IMR-90 (cell line): Measurements from ENCODE around the gene PDZRN3. TPM values are rescaled to one million over a fixed set of nuclear protein-coding genes. Genes with fewer than 3 reads are reported as not detected.

Experiments used
- ATAC-seq: fragments of 200-7000 bp; cut with Tn5 transposase; 2 replicates; pipeline ENCODE4 v1.9.1; 2020; ENCODE audit warnings: low read depth, mild to moderate bottlenecking, moderate library complexity
- BruUV-seq: library from RNA; stranded (reverse); fragments of 400-500 nt; replicated peaks from 2 replicates; lab custom pipeline; 2021; lab: Mats Ljungman, UMichigan
- CTCF ChIA-PET: fragments of 300-600 bp; formaldehyde crosslinking; extraction: SDS; loops from one replicate; lab custom pipeline; 2021; ENCODE audit warnings: antibody characterized with exemption; lab: Yijun Ruan, JAX
- POLR2A ChIA-PET: fragments of 300-600 bp; sonication (Branson Sonifier 250); formaldehyde crosslinking; loops from one replicate; lab custom pipeline; 2022; ENCODE audit warnings: antibody characterized with exemption; ENCODE audit not compliant: unreplicated experiment; lab: Charles Lee
- DNase-seq: peaks from one replicate; pipeline ENCODE4 v3.0.0; 2013
- H2AFZ ChIP-seq: replicated peaks from 2 replicates; pipeline ENCODE3; 2013; ENCODE audit warnings: low read length, mild to moderate bottlenecking; ENCODE audit not compliant: poor library complexity
- H2AK5ac ChIP-seq: 2 replicates; pipeline ENCODE4 v1.6.1; 2013; ENCODE audit warnings: low read depth, low read length, inconsistent platforms
- H2AK9ac ChIP-seq: replicated peaks from 2 replicates; pipeline ENCODE3; 2013; ENCODE audit warnings: mild to moderate bottlenecking, low read depth, low read length, moderate library complexity; ENCODE audit not compliant: poor library complexity
- H2BK120ac ChIP-seq: 2 replicates; pipeline ENCODE4 v1.6.1; 2013; ENCODE audit warnings: low read depth, low read length, inconsistent platforms
- H2BK15ac ChIP-seq: 3 replicates; pipeline ENCODE4 v1.6.1; 2013; ENCODE audit warnings: low read depth, low read length, inconsistent platforms
- H2BK20ac ChIP-seq: 2 replicates; pipeline ENCODE4 v1.6.1; 2013; ENCODE audit warnings: low read depth, mild to moderate bottlenecking, inconsistent platforms, low read length, moderate library complexity
- H2BK5ac ChIP-seq: 2 replicates; pipeline ENCODE4 v1.6.1; 2013; ENCODE audit warnings: mild to moderate bottlenecking, low read depth, low read length, inconsistent platforms; ENCODE audit not compliant: poor library complexity, severe bottlenecking
- H3K14ac ChIP-seq: replicated peaks from 2 replicates; pipeline ENCODE4 v1.6.1; 2013; ENCODE audit warnings: low read depth, low read length, inconsistent platforms
- H3K18ac ChIP-seq: 2 replicates; pipeline ENCODE4 v1.6.1; 2013; ENCODE audit warnings: low read depth, low read length, control low read depth
- H3K23ac ChIP-seq: 2 replicates; pipeline ENCODE4 v1.6.1; 2013; ENCODE audit warnings: low read depth, low read length, inconsistent platforms
- H3K27ac ChIP-seq: 2 replicates; pipeline ENCODE4 v1.5.1; 2013; ENCODE audit warnings: mild to moderate bottlenecking, control low read depth, low read length; ENCODE audit not compliant: insufficient read depth
- H3K27me3 ChIP-seq: 2 replicates; pipeline ENCODE4 v1.6.1; 2013; ENCODE audit warnings: low read length; ENCODE audit not compliant: control insufficient read depth, insufficient read depth
- H3K36me3 ChIP-seq: 2 replicates; pipeline ENCODE4 v1.6.1; 2013; ENCODE audit warnings: low read length, mixed read lengths; ENCODE audit not compliant: control insufficient read depth, insufficient read depth
- H3K4ac ChIP-seq: 2 replicates; pipeline ENCODE4 v1.6.1; 2013; ENCODE audit warnings: low read depth, low read length, inconsistent platforms
- H3K4me1 ChIP-seq: 2 replicates; pipeline ENCODE4 v1.6.1; 2013; ENCODE audit warnings: low read length, mixed read lengths; ENCODE audit not compliant: control insufficient read depth, insufficient read depth
- H3K4me2 ChIP-seq: 2 replicates; pipeline ENCODE4 v1.6.1; 2013; ENCODE audit warnings: low read depth, mild to moderate bottlenecking, control low read depth, low read length, moderate library complexity
- H3K4me3 ChIP-seq: 2 replicates; pipeline ENCODE4 v1.5.1; 2013; ENCODE audit warnings: low read depth, mild to moderate bottlenecking, control low read depth, low read length, moderate library complexity; ENCODE audit not compliant: insufficient read depth
- H3K56ac ChIP-seq: 2 replicates; pipeline ENCODE4 v1.6.1; 2013; ENCODE audit warnings: low read length, inconsistent platforms; ENCODE audit not compliant: insufficient read depth; ENCODE audit errors: extremely low read depth
- H3K79me1 ChIP-seq, 2 experiments: 2 replicates each; pipeline ENCODE4 v1.6.1; 2013; ENCODE audit warnings: low read length in 2 of 2, inconsistent platforms in 1 of 2, low read depth in 1 of 2
- H3K9ac ChIP-seq: 2 replicates; pipeline ENCODE4 v1.6.1; 2013; ENCODE audit warnings: low read depth, low read length, control low read depth
- H3K9me1 ChIP-seq: 2 replicates; pipeline ENCODE4 v1.6.1; 2013; ENCODE audit warnings: low read length, inconsistent platforms; ENCODE audit not compliant: insufficient read depth
- H3K9me3 ChIP-seq: 2 replicates; pipeline ENCODE4 v1.6.1; 2013; ENCODE audit warnings: low read length; ENCODE audit not compliant: control insufficient read depth, insufficient read depth
- H4K20me1 ChIP-seq: 2 replicates; pipeline ENCODE4 v1.6.1; 2013; ENCODE audit warnings: low read length, inconsistent platforms; ENCODE audit not compliant: insufficient read depth
- H4K5ac ChIP-seq: 2 replicates; pipeline ENCODE4 v1.6.1; 2013; ENCODE audit warnings: mild to moderate bottlenecking, low read depth, low read length, control low read depth
- H4K8ac ChIP-seq, 2 experiments: 2 replicates each; pipeline ENCODE4 v1.6.1; 2013; ENCODE audit warnings: low read depth in 2 of 2, low read length in 2 of 2, control low read depth in 1 of 2, inconsistent platforms in 1 of 2
- H4K91ac ChIP-seq: 2 replicates; pipeline ENCODE4 v1.6.1; 2013; ENCODE audit warnings: low read depth, low read length, inconsistent platforms; ENCODE audit not compliant: insufficient read depth
- BHLHE40 ChIP-seq: fragments of 150-350 bp; IDR thresholded peaks from 2 replicates; pipeline ENCODE4 v1.6.1; 2016; ENCODE audit warnings: mild to moderate bottlenecking, low read depth, low read length
- CEBPB ChIP-seq: IDR thresholded peaks from 2 replicates; pipeline ENCODE4 v1.6.1; 2012; ENCODE audit warnings: low read depth, low read length, improper control_type of control experiment
- CHD1 ChIP-seq: IDR thresholded peaks from 2 replicates; pipeline ENCODE4 v1.6.1; 2012; ENCODE audit warnings: low read depth, low read length, improper control_type of control experiment
- FOS ChIP-seq: fragments of 150-350 bp; IDR thresholded peaks from 2 replicates; pipeline ENCODE4 v1.6.1; 2016; ENCODE audit warnings: low read depth, low read length
- MAFK ChIP-seq: IDR thresholded peaks from 2 replicates; pipeline ENCODE4 v1.6.1; 2012; ENCODE audit warnings: low read depth, low read length, improper control_type of control experiment
- MAZ ChIP-seq: IDR thresholded peaks from 2 replicates; pipeline ENCODE4 v1.6.1; 2012; ENCODE audit warnings: low read depth, mild to moderate bottlenecking, low read length, improper control_type of control experiment, moderate library complexity, borderline replicate concordance
- MXI1 ChIP-seq: IDR thresholded peaks from 2 replicates; pipeline ENCODE4 v1.6.1; 2012; ENCODE audit warnings: low read depth, mild to moderate bottlenecking, low read length, moderate library complexity, borderline replicate concordance
- NFE2L2 ChIP-seq: fragments of 150-350 bp; IDR thresholded peaks from 2 replicates; pipeline ENCODE4 v1.6.1; 2016; ENCODE audit warnings: low read depth, mild to moderate bottlenecking, low read length
- POLR2A ChIP-seq: IDR thresholded peaks from 2 replicates; pipeline ENCODE4 v1.6.1; 2012; ENCODE audit warnings: mild to moderate bottlenecking, low read depth, low read length
- RAD21 ChIP-seq: IDR thresholded peaks from 2 replicates; pipeline ENCODE4 v1.6.1; 2012; ENCODE audit warnings: low read length, improper control_type of control experiment
- RCOR1 ChIP-seq: IDR thresholded peaks from 2 replicates; pipeline ENCODE4 v1.6.1; 2012; ENCODE audit warnings: mild to moderate bottlenecking, low read length, improper control_type of control experiment; ENCODE audit not compliant: insufficient replicate concordance
- RFX5 ChIP-seq: IDR thresholded peaks from 2 replicates; pipeline ENCODE4 v1.8.0; 2012; ENCODE audit warnings: low read depth, mild to moderate bottlenecking, low read length, moderate library complexity
- SMC3 ChIP-seq: fragments of 150-350 bp; IDR thresholded peaks from 2 replicates; pipeline ENCODE4 v1.6.1; 2016; ENCODE audit warnings: low read depth, mild to moderate bottlenecking, antibody characterized with exemption, low read length, moderate library complexity
- WGBS, 2 experiments: methylation state at CpG; one replicate each; pipeline versions ENCODE4 v1.1.5 to v1.1.7; 2013; ENCODE audit warnings: missing lambda C conversion rate in 2 of 2; ENCODE audit not compliant: insufficient read length in 1 of 2; ENCODE audit errors: extremely low coverage in 2 of 2; 5-methylcytosine and 5-hydroxymethylcytosine counted together
- dilution Hi-C: fragments of 300-500 bp; cut with HindIII; formaldehyde crosslinking; loops from one replicate; pipeline ENCODE4 v1.14.3; 2018; ENCODE audit warnings: low sequenced_read_pairs; ENCODE audit not compliant: unreplicated experiment
- in situ Hi-C: fragments of 300-500 bp; cut with MboI; formaldehyde crosslinking; loops from 3 replicates; pipeline ENCODE4 v1.14.3; 2019; ENCODE audit warnings: low sequenced_read_pairs, inconsistent platforms, mixed read lengths
- intact Hi-C: fragments of 100-400 bp; cut with micrococcal nuclease; formaldehyde crosslinking; loops from 2 replicates; pipeline ENCODE4 v1.10.0; 2022
- polyA plus RNA-seq, 3 experiments: library from polyadenylated mRNA; depleted of rRNA; stranded (reverse); fragments of >200 nt; gene quantifications; 2 replicates each; pipeline ENCODE4 v1.2.3, GENCODE V29; 2012; ENCODE audit warnings: low replicate concordance in 1 of 3
- total RNA-seq: library from RNA; depleted of rRNA; stranded (reverse); fragments of >200 nt; gene quantifications from 2 replicates; pipeline ENCODE4 v1.2.3, GENCODE V29; 2012
- TF ChIP-seq, protein P1 (sequence below): conservative IDR thresholded peaks from 2 replicates; pipeline ENCODE4 v1.5.1; 2012; ENCODE audit warnings: mild to moderate bottlenecking, low read depth, low read length, improper control_type of control experiment
- TF ChIP-seq, protein P2 (sequence below): fragments of 150-350 bp; IDR thresholded peaks from 2 replicates; pipeline ENCODE4 v1.6.1; 2017; ENCODE audit warnings: mild to moderate bottlenecking, antibody characterized with exemption, low read length, low read depth
- TF ChIP-seq, protein P3 (sequence below): fragments of 150-350 bp; IDR thresholded peaks from 2 replicates; pipeline ENCODE4 v1.6.1; 2016; ENCODE audit warnings: low read depth, mild to moderate bottlenecking, low read length, moderate library complexity, borderline replicate concordance

The PDZRN3 gene
- total and polyA plus RNA-seq, 2 of the 4 experiments (the other 2 are of a cell fraction) = 9.4 to 17.0 TPM

DNA sequence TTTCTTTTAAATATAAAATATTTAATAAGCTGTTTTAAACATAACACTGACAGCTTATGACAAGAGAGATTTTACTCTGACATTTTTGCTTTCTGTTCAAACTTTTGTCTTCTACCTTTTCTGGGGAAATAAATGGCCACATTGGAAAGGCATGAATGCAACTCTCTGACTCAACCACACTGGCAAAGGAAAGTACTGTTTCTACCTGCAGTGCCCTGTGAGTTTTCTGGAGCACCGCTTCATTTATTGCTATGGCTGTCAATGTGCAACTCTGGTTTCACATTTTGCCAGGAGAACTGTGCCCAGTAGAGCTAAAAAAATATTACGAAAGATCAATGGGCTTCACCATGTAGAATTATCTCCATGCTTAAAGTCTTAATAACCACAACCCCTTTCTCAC is 15.1 kb downstream of the PDZRN3 start:
- Histone ChIP-seq H3K9me1 (no peaks in the 10 kb centered on the region; the same call in 1 of the 2 replicates), H2AFZ (no peak overlapping the region), H3K4ac (no peak overlapping the region), H3K9ac (no peak overlapping the region), H3K36me3 (peaks cover 10% of the 10 kb centered on the region; the same call in 1 of the 2 replicates), H3K18ac (no peak overlapping the region), H3K4me1 (peaks cover 9% of the 10 kb centered on the region), H4K20me1 (peaks cover 34% of the 10 kb centered on the region; the same call in 1 of the 2 replicates), H4K8ac (no peak overlapping the region), H3K14ac (no peak overlapping the region), H3K23ac (no peak overlapping the region), H2AK5ac (no peak overlapping the region), H2BK5ac (no peak overlapping the region), H3K4me3 (no peak overlapping the region), H3K56ac (no peak overlapping the region), H4K5ac (no peak overlapping the region), H3K9me3 (no peaks in the 10 kb centered on the region), H4K91ac (no peak overlapping the region), H2BK20ac (no peak overlapping the region), H3K27ac (no peak overlapping the region), H3K79me1 (peaks cover 15 to 33% of the 10 kb centered on the region in 2 experiments; a peak in 3 of 4 replicates), H3K27me3 (no peaks in the 10 kb centered on the region), H3K4me2 (no peak overlapping the region), H2AK9ac (no peak overlapping the region), H2BK120ac (no peak overlapping the region), H2BK15ac (no peak overlapping the region)
- ATAC-seq = no peak
- no TSS peak for BruUV-seq
- no peak for TF ChIP-seq RFX5
- TF ChIP-seq, protein P1, sequence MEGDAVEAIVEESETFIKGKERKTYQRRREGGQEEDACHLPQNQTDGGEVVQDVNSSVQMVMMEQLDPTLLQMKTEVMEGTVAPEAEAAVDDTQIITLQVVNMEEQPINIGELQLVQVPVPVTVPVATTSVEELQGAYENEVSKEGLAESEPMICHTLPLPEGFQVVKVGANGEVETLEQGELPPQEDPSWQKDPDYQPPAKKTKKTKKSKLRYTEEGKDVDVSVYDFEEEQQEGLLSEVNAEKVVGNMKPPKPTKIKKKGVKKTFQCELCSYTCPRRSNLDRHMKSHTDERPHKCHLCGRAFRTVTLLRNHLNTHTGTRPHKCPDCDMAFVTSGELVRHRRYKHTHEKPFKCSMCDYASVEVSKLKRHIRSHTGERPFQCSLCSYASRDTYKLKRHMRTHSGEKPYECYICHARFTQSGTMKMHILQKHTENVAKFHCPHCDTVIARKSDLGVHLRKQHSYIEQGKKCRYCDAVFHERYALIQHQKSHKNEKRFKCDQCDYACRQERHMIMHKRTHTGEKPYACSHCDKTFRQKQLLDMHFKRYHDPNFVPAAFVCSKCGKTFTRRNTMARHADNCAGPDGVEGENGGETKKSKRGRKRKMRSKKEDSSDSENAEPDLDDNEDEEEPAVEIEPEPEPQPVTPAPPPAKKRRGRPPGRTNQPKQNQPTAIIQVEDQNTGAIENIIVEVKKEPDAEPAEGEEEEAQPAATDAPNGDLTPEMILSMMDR = no peak
- TF ChIP-seq, protein P2, sequence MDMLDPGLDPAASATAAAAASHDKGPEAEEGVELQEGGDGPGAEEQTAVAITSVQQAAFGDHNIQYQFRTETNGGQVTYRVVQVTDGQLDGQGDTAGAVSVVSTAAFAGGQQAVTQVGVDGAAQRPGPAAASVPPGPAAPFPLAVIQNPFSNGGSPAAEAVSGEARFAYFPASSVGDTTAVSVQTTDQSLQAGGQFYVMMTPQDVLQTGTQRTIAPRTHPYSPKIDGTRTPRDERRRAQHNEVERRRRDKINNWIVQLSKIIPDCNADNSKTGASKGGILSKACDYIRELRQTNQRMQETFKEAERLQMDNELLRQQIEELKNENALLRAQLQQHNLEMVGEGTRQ = no peak
- TF ChIP-seq SMC3 = no peak
- no peak for TF ChIP-seq RAD21
- TF ChIP-seq CEBPB = no peak
- no peak for TF ChIP-seq BHLHE40
- no peak for TF ChIP-seq MXI1
- TF ChIP-seq FOS = no peak
- no peak for TF ChIP-seq NFE2L2
- no peak for TF ChIP-seq CHD1
- TF ChIP-seq, protein P3, sequence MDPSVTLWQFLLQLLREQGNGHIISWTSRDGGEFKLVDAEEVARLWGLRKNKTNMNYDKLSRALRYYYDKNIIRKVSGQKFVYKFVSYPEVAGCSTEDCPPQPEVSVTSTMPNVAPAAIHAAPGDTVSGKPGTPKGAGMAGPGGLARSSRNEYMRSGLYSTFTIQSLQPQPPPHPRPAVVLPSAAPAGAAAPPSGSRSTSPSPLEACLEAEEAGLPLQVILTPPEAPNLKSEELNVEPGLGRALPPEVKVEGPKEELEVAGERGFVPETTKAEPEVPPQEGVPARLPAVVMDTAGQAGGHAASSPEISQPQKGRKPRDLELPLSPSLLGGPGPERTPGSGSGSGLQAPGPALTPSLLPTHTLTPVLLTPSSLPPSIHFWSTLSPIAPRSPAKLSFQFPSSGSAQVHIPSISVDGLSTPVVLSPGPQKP = no peak
- no peak for TF ChIP-seq MAFK
- no peak for TF ChIP-seq MAZ
- no peak for TF ChIP-seq POLR2A
- TF ChIP-seq RCOR1 = no peak
- WGBS, 2 experiments = 100% methylated on average over 1 of the region's 2 CpGs; no CpG with 5 or more reads in 1 of the 2 experiments
- POLR2A ChIA-PET = no interaction called here
- dilution Hi-C loops = loop anchor here (25.0 kb wide), 1 partner anchor 97 kb away; no protein-coding TSS in a partner anchor
- intact Hi-C loops = no loop called here
- DNase-seq = no peak
- CTCF ChIA-PET = no interaction called here
- in situ Hi-C loops = loop anchor here (25.0 kb wide), 1 partner anchor 97 kb away; no protein-coding TSS in a partner anchor
